Lower lobe of right lung (tissue), 2 donors: ENCODE results near the gene PRUNE2. TPM values are rescaled to one million over a fixed set of nuclear protein-coding genes. Genes with fewer than 3 reads are reported as not detected.

Source experiments
- ATAC-seq, 2 donors: fragments of 200-7000 bp; cut with Tn5 transposase; one replicate each; pipeline ENCODE4 v1.9.1; 2020 to 2022; ENCODE audit warnings: mild to moderate bottlenecking in 2 of 2, moderate library complexity in 2 of 2
- DNase-seq: peaks from one replicate; pipeline ENCODE4 v3.0.0-alpha.2; 2020
- H3K27ac ChIP-seq: fragments of 200-600 bp; one replicate; pipeline ENCODE4 v1.8.0; 2022
- H3K27me3 ChIP-seq: fragments of 200-600 bp; one replicate; pipeline ENCODE4 v1.8.0; 2022; ENCODE audit warnings: low read depth
- H3K36me3 ChIP-seq: fragments of 200-600 bp; one replicate; pipeline ENCODE4 v1.8.0; 2022; ENCODE audit warnings: mild to moderate bottlenecking
- H3K4me1 ChIP-seq: fragments of 200-600 bp; one replicate; pipeline ENCODE4 v1.8.0; 2022
- H3K4me3 ChIP-seq: fragments of 200-600 bp; one replicate; pipeline ENCODE4 v1.8.0; 2022; ENCODE audit warnings: mild to moderate bottlenecking
- H3K9me3 ChIP-seq: fragments of 200-600 bp; one replicate; pipeline ENCODE4 v1.8.0; 2022
- CTCF ChIP-seq: fragments of 200-600 bp; IDR thresholded peaks from one replicate; pipeline ENCODE4 v1.8.0; 2022; ENCODE audit warnings: antibody characterized with exemption, mild to moderate bottlenecking
- intact Hi-C: fragments of 100-400 bp; cut with DNase I; formaldehyde crosslinking; loops from one replicate; pipeline ENCODE4 v1.11.0; 2022
- total RNA-seq: library from RNA; stranded (reverse); fragmentation: NEBNext Ultra II Directional; extraction: Animal tissue kit (Norgen Biotek cat#: 25700); gene quantifications from one replicate; pipeline ENCODE4 v1.2.1, GENCODE V29; 2021
- donor health status: DM: no; HTN: yes; CAD: no; lungs with severe emphysema.

Gene PRUNE2
- total RNA-seq, 1 donor from 2014 or later: 13.6 TPM

- peaks cover 8% of the 10 kb centered on the region for H3K27me3 ChIP-seq
- TF ChIP-seq CTCF: peak; percentile 58
- no peak for DNase-seq
- H3K4me1 ChIP-seq: no peaks in the 10 kb centered on the region
- peak; percentile 50 to 56 for ATAC-seq
- no peaks in the 10 kb centered on the region for H3K9me3 ChIP-seq
- H3K36me3 ChIP-seq: no peaks in the 10 kb centered on the region
- no peak overlapping the region for H3K27ac ChIP-seq
- H3K4me3 ChIP-seq: no peak overlapping the region
- intact Hi-C loops: loop anchor here (10.0 kb wide), 1 partner anchor 344 kb away; no protein-coding TSS in a partner anchor
Observed at GRCh38 chr9:76810377-76810957, 95.4 kb downstream of the PRUNE2 start.

DNA sequence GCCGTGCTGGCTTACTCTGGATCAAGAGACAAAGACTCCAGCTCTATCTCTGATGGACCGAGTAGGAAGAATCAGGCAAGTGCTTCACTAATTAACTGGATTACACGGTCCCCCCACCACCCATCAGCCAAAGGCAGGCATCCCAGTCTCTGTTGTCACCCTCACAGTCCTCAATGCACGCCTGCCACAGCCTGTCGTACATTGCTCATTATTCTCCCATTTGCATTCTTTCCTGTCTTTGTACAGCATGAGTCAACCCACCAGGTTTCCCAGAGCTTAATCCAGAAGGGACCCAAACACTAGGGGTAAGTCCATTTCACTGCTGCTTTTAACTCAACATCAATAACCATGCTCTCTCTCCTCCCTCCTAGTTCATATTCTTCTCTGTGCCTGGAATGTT lies 97.3 kb downstream of the PRUNE2 start:
- no peak overlapping the region for H3K27ac ChIP-seq
- peaks cover 12% of the 10 kb centered on the region for H3K27me3 ChIP-seq
- no peak for DNase-seq
- H3K9me3 ChIP-seq: no peaks in the 10 kb centered on the region
- H3K36me3 ChIP-seq: no peaks in the 10 kb centered on the region
- no peak for ATAC-seq
- intact Hi-C loops: no loop called here
- no peak for TF ChIP-seq CTCF
- H3K4me3 ChIP-seq: no peak overlapping the region
- H3K4me1 ChIP-seq: no peaks in the 10 kb centered on the region

DNA sequence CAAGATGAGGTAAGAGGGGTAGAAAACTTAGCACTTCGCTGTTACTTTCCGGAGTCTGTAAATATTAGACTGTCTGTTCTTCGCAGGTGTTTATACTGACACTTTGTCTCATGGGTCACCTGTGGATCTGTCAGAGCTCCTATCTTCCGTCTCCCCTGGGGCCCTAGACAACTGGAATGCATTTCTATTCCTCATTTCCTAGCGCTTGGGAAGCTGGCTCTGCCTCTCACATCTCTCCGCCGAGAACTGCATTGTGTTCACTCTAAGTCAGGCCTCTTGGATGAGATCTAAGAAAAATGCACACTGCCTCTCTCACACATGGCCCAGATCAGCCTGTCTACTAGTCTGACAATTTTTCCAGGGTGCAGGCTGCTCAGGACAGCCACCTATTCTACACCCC lies 102.2 kb downstream of the PRUNE2 start:
- TF ChIP-seq CTCF: no peak
- ATAC-seq: no peak
- intact Hi-C loops: no loop called here
- Histone ChIP-seq H3K36me3 (no peaks in the 10 kb centered on the region), H3K4me3 (no peak overlapping the region), H3K9me3 (no peaks in the 10 kb centered on the region), H3K27ac (no peak overlapping the region), H3K4me1 (no peaks in the 10 kb centered on the region), H3K27me3 (peaks cover 8% of the 10 kb centered on the region)
- DNase-seq: no peak

DNA sequence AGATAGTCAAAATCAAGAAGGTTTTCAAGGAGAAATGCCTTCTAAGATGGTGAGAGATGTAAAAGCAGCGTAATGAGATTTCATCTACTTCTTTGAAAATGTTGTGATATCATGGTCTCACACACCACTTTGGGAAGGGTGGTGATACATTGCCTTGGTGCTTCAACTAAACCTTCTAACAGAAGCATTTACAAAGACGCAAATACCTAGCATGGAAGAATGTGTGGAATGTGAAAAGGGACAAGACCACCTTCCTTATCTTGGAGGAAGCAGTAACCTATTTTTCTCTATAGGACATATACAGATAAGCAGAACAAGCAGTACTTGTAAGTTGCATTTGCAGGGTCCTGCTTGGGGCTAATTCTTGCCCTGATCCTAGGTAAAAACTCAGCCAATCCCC lies 102.8 kb downstream of the PRUNE2 start:
- no peaks in the 10 kb centered on the region for H3K36me3 ChIP-seq
- intact Hi-C loops: no loop called here
- H3K4me1 ChIP-seq: no peaks in the 10 kb centered on the region
- DNase-seq (no peak), ATAC-seq (no peak)
- H3K4me3 ChIP-seq: no peak overlapping the region
- H3K9me3 ChIP-seq: no peaks in the 10 kb centered on the region
- H3K27ac ChIP-seq: no peak overlapping the region
- TF ChIP-seq CTCF: no peak
- H3K27me3 ChIP-seq: peaks cover 4% of the 10 kb centered on the region

DNA sequence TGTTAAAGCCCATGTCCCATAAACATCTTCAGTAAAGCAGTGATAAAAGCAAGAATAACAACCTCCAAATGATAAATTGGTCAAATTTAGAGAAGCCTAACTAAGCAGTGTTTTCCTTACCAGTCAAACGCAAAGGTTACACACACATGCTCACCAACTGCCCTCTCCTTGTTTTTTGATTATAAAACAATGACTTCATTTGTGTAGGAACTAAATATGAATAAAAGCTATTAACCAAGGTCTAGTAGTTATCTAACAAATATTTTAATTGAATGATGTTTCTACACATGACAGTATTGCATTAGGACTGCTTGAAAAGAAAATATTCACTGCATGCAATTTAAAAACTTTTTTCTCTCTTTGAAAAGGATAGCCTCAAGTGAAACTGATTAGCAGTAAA lies 105.0 kb downstream of the PRUNE2 start:
- Histone ChIP-seq H3K9me3 (no peaks in the 10 kb centered on the region), H3K27ac (no peak overlapping the region), H3K36me3 (no peaks in the 10 kb centered on the region), H3K4me3 (no peak overlapping the region), H3K4me1 (no peaks in the 10 kb centered on the region), H3K27me3 (peaks cover 4% of the 10 kb centered on the region)
- TF ChIP-seq CTCF: no peak
- ATAC-seq (no peak), DNase-seq (no peak)
- intact Hi-C loops: no loop called here
